Measurements from ENCODE around the gene GRID1. TPM values are rescaled to one million over a fixed set of nuclear protein-coding genes. Genes with fewer than 3 reads are reported as not detected.

The GRID1 gene
- total RNA-seq, 1 donor from 2014 or later, result not detected

DNA sequence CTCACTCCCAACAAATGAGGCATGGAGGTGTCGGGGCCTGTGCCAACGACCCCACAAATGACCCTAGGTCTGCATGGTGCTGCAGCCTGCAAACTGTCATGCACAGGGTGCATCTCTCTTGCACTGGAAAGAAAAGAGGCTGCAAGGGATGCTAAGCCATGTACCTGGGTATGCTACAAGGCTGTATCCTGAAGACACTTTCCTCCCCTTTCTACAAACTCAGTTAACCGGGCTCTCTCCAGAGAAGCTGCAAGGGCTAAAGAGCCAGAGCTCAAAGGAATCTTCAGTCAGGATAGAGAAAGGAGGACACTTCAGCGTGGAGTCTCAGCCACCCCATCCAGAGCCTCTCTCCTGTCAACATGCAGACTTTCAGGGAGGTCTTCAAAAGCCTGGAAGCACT, 449.0 kb downstream of the GRID1 start:
- Mint-ChIP-seq H3K4me3 (no peak overlapping the region), H3K4me1 (peaks cover 1% of the 10 kb centered on the region), H3K9me3 (no peaks in the 10 kb centered on the region), H3K27me3 (peaks cover 14% of the 10 kb centered on the region), H3K27ac (no peak overlapping the region), H3K36me3 (ENCODE audit: low read depth) (no peaks in the 10 kb centered on the region)
- ChIA-PET CTCF (no interaction called here), POLR2A (no interaction called here)
- DNase-seq (no peak), ATAC-seq (ENCODE audit: low read depth) (no peak)
- TF ChIP-seq CTCF (IDR thresholded peaks at IDR 0.05), result no peak
- intact Hi-C loops (cut with micrococcal nuclease), result no loop called here

DNA sequence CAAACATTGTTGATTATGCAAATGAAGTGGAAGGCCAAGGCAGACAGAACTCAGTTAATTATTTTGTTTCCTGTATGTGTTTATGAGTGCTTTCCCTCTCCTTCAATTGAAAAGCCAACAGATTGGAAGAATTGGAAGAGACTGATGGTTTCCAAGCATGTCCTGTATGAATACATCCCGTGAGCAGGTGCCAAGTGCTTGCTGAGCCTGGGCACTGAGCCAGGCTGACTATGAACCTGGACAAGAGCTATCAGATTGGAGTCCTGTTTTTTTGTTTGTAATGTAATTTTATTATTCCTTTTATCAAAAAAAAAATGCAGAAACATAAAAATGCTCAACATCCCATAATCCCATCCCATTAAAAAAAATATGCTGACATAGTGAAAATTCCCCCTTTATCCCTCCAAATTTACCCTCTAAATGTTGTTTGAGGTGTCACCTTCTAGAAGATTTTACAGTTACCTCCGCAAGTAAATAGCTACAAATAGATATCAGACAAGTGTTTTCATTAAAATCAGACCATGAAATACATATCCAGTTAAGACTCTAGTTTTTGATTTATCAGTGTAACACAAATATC, 449.5 kb downstream of the GRID1 start:
- H3K27ac Mint-ChIP-seq, result no peak overlapping the region
- no peaks in the 10 kb centered on the region for H3K9me3 Mint-ChIP-seq
- ATAC-seq (ENCODE audit: low read depth) (no peak), DNase-seq (no peak)
- peaks cover 1% of the 10 kb centered on the region for H3K4me1 Mint-ChIP-seq
- CTCF ChIA-PET, result no interaction called here
- peaks cover 14% of the 10 kb centered on the region for H3K27me3 Mint-ChIP-seq
- POLR2A ChIA-PET, result no interaction called here
- no peak overlapping the region for H3K4me3 Mint-ChIP-seq
- intact Hi-C loops (cut with micrococcal nuclease), result no loop called here
- TF ChIP-seq CTCF (IDR thresholded peaks at IDR 0.05), result no peak
- H3K36me3 Mint-ChIP-seq (ENCODE audit: low read depth), result no peaks in the 10 kb centered on the region

- TF ChIP-seq CTCF (IDR thresholded peaks at IDR 0.05), result no peak
These were observed 450.3 kb downstream of the GRID1 start for GRCh38 chr10:85916286-85916685.

DNA sequence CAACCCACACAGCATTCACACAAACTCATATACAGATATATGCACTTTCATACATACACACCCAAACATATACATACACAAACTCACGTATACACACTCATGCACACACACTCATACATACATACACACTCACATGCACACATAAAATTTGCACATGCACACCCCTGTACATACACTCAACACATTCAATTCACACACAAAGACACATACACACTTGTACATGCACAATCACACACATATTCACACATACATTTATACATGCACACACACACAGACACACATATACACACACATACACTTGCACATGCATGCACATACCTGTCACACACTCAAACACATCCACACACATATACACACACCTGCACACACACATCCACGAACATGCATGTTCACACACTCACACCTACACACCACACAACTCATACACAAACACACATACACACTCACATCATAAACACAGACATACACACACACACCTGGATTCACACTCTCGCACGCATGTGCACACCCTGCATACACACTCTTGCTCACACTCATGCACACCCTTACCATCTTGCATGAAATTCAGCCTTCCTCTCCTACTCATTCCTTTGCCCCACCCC, 451.2 kb downstream of the GRID1 start:
- no peaks in the 10 kb centered on the region for H3K36me3 Mint-ChIP-seq (ENCODE audit: low read depth)
- peaks cover 1% of the 10 kb centered on the region for H3K4me1 Mint-ChIP-seq
- H3K4me3 Mint-ChIP-seq, result no peak overlapping the region
- intact Hi-C loops (cut with micrococcal nuclease), result no loop called here
- no peak overlapping the region for H3K27ac Mint-ChIP-seq
- TF ChIP-seq CTCF (IDR thresholded peaks at IDR 0.05), result no peak
- ChIA-PET POLR2A (no interaction called here), CTCF (no interaction called here)
- peaks cover 12% of the 10 kb centered on the region for H3K27me3 Mint-ChIP-seq
- no peak for DNase-seq
- H3K9me3 Mint-ChIP-seq, result no peaks in the 10 kb centered on the region
- no peak for ATAC-seq (ENCODE audit: low read depth)

More at GRCh38 chr10:85916286-85916685, 450.3 kb downstream of the GRID1 start:
- ATAC-seq (ENCODE audit: low read depth) (no peak), DNase-seq (no peak)
- ChIA-PET POLR2A (no interaction called here), CTCF (no interaction called here)
- H3K4me3 Mint-ChIP-seq, result no peak overlapping the region
- H3K27me3 Mint-ChIP-seq, result peaks cover 14% of the 10 kb centered on the region
- intact Hi-C loops (cut with micrococcal nuclease), result no loop called here
- H3K36me3 Mint-ChIP-seq (ENCODE audit: low read depth), result no peaks in the 10 kb centered on the region
- no peak overlapping the region for H3K27ac Mint-ChIP-seq
- peaks cover 1% of the 10 kb centered on the region for H3K4me1 Mint-ChIP-seq
- no peaks in the 10 kb centered on the region for H3K9me3 Mint-ChIP-seq

DNA sequence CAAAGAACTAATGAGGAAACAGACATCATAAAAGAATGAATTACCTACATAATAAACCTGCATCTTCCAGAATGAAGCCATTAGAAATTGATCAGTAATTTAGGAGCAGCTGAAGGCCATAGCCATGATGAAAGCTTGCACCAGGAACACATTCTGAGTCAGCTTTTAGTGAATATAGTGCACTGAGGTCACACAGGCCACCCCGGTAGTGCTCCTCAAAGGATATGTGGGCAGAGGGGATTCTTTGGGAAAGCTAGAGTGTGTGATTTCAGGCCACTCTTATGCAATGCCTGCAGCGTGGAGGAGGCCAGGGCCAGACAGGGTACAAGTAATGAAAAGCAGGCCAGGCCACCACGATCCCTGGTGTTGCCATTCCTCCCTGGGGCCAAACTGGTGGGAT, 451.9 kb downstream of the GRID1 start:
- H3K27ac Mint-ChIP-seq, result no peak overlapping the region
- H3K36me3 Mint-ChIP-seq (ENCODE audit: low read depth), result no peaks in the 10 kb centered on the region

More for the DNA sequence above, 451.9 kb downstream of the GRID1 start:
- intact Hi-C loops (cut with micrococcal nuclease), result no loop called here
- H3K4me3 Mint-ChIP-seq, result no peak overlapping the region
- no peak for ATAC-seq (ENCODE audit: low read depth)
- no peak for DNase-seq
- no peaks in the 10 kb centered on the region for H3K9me3 Mint-ChIP-seq
- TF ChIP-seq CTCF (IDR thresholded peaks at IDR 0.05), result no peak
- POLR2A ChIA-PET, result no interaction called here
- H3K4me1 Mint-ChIP-seq, result peaks cover 1% of the 10 kb centered on the region
- peaks cover 6% of the 10 kb centered on the region for H3K27me3 Mint-ChIP-seq
- CTCF ChIA-PET, result no interaction called here

Measured in activated B cell treated with CpG ODN at 0.5 μM for 24 hours (primary cell).